Activated CD4-positive, alpha-beta T cell treated with anti-CD3 and anti-CD28 coated beads for 24 hours (primary cell): Measurements from ENCODE around the gene PRPSAP2.

Source experiments
- DNase-seq, 2 donors: peaks; one replicate each; pipeline ENCODE4 v3.0.0-alpha.2; 2020; ENCODE audit warnings: low read depth in 2 of 2

The PRPSAP2 gene

DNA sequence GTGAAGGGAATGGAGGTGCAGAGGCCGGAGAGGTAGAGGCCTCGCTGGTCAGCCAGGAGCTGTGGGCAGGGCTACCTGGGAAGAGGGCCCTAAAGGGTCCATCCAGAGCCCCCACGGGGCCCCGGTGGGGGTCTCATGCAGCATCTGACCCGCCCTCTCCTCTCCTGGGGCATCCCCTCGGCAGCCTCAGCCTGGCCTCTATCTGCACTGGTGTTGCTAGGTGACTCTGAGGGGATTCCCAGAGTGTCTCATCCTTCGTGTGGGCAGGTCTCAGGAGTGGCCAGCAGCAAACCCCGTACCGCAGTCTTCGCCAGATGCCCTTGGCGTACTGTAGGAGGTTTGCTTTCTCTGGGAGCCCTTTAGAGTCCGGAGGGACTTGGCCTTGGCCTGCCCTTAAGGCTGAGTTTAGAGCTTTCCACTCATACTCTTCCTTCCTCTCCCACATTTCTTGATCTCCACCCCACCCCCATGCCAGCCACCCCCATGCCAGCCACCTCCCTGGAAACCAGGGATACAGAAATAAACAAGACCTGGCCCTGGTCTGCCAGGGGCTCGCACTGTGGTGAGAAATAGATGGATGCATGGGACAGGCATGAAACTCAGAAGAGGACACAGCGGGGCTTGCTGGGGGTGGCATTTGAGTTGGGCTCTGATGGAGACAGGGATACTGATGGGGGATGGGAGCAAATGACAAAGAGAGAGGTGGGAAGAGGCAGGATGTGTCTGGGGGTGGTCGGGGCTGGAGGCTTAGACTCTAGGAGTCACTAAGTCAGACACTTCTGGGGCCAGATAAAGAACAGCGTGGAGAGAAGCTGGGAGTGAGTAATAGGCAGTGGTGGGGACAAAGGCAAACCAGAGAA is 103.9 kb downstream of the PRPSAP2 start:
- no peak for DNase-seq

DNA sequence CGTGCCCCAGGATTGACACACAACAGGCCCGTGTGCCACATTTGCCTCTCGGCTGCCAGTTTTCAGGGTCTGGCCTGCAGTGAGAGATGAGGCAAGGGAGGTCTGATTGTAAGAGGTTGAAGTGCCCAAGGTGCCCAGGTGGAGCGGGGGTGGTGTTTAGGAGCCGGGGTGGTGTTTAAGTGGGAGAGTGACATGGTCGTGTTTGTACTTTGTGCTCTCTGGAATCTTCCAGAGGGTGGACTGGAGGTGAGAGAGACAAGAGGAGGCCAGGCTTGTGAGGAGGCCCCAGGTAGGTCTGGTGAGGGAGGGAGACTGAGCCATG is 104.5 kb downstream of the PRPSAP2 start:
- DNase-seq: no peak

DNA sequence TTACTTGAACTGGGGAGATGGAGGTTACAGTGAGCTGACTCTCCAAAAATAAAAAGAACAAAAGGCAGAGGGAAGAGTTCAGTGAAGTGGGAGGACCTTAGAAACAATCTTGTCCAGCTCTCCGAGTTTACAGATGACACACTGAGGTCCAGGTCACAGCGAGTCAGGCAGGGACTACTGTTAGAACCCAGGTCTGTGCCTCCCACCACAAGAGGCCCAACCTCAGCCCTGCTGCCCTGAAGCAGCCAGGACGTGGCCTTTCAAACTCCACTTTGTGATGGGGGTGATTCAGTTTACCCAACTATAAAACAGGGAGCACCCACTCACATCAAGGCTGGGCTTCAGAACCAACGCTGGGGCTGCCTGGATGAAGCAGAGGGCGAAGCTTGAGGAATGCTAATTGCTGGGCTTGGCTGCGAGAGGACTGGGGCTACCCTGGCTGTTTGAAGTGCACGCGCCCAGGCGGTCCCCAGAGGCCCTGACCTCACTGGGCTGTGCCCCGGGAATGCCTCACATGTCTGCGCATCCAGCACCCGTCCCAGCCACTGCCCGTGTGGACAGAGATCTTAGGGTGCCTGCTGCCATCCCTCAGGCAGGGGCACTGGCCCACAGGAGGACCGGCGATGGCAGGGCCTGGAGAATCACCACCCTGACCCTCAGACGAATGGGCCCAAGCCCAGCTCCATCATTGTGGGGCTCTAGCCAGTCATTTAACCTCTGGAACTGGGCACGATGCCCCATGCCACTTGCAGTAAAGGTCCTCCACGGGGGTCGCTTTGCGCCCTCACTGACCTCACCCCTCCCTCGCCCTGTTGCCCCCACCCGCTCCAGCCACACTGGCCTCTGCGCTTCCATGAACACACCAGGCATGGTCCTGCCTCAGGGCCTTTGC is 105.4 kb downstream of the PRPSAP2 start:
- DNase-seq: no peak

DNA sequence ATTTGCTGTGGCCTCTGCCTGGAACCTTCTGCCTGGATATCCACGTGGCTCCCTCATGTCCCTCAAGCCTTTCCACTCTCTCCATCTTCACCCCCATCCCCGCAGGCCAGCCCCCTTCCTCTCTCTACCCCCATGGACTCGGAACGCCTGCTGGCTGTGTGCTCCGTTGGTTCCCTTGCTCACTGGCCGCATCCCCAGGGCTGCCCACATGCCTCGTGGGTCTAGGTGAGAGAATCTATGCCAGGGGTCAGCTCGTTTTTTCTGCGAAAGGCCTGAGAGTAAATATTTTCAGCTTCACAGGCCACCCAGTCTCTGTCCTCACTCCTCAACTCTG is 106.1 kb downstream of the PRPSAP2 start:
- no peak for DNase-seq

DNA sequence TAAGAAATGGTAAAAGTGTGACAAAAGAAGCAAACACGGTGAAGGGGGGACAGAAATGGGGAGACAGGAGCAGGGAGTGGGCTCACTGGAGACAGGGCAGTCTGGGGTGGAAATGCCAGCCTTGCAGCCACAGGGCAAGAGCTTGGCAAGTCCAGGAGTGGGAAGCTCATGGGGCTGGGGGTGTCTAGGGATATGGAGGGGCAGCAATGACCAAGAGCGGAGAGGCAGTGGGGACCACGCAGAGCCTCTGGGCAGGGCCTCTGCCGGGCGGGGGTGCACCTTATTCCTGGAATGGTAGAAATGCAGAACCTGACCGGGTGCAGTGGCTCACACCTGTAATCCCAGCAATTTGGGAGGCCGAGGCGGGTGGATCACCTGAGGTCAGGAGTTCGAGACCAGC is 106.6 kb downstream of the PRPSAP2 start:
- no peak for DNase-seq

DNA sequence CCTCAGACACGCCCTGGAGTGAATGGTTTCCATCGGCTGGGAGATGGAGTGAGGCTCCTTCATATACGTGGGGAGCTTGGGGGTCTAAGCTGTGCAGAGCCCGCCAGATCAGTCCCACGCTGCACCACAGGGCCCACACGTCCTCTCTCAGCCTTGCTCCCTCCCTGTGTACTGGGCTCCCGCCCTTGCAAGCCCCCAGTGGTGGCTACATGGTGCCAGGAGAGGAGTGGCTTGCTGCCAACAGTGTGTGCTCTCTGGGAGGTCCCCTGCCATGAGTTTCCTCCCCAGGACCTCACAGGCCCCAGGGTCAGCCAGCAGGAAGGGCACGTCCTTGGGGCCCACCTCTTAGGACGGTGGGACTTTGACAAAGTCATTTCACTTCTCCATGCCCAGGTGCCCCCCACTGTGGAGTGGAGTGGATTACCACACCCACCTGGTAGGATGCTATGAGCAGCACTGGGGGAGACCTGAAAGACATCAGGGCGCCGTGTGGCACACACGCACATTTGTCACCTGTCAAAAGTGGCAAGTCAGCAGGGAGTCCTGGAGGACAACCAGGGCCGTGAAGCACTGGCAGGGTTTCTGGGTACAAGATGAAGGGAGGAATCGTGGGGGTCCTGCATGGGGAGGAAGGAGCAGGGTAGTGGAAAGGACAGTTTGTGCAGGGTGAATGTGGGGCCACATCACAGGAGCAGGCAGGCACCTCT is 107.8 kb downstream of the PRPSAP2 start:
- DNase-seq: no peak

DNA sequence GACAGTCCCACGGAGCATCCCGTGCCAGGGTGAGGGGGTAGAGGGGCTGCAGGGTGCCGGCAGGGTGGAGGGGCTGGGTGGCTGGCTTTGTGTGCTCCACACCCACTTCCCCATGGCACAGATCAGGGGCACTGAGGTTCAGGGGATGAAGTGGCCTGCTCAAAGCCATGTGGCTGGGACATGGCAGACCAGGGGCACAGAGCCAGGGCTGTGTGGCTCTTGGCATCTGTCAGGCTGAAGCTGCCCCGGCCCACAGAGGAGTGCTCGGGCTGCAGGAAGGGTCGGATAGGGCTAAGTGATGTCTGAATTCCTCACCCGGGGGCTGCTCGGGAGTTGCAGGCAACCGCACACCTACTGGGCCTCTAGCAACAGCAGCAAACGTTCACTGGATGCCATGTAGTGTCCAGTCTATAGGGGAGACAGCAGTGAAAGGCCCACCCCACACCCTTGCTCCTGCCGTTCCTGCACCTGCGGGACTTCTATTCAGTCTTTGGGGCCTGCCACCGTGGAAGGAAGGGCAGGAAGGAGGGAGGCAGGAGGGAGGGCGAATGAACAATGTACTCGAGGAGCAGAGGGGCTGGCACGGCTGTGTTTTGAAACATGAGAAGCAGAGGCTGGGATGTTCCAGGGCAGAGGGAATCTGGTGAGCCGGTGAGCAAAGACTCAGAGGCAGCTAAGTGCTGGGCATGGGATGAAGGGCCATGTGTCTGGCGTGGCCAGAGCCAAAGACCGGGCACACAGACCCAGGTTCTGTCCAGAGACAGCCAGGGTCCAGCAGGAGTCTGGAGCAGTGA is 109.1 kb downstream of the PRPSAP2 start:
- DNase-seq: no peak

DNA sequence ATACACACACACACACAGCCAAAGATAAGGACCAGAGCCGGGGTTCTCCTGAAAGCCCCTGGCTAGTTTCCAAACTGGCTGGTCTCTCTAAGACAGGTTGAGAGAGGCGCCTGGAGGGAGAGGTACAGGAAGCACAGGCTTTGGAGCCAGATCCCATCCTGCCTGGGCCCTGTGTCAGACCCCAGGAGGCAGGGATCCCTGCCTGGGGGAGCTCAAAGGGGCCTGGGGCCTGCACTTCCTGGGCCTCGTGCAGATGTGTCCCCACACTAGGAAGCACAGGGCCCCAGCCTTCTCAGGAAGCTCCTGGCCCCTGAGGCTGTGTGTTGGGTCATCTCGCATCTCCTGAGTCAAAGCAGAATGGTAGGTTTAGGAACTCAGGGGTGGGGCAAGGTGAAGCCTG is 110.0 kb downstream of the PRPSAP2 start:
- DNase-seq: no peak

DNA sequence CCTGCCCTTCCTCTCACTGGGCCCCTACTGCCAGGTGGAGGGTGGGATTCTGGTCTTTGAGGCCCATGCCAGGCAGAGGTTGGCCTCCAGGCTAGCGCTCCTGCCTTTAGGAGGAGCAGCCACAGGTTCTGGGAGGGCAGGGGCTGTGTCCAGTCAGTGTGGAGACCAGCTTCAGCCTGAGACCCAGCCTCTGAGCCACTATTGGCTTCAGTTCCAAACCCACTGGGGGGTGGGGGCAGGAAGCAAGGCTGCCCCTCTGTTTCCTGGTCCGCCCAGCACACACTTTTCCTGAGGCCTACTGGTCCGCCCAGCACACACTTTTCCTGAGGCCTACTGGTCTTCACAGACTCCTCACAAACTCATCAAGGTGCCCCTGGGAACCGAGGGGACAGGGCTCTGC is 110.4 kb downstream of the PRPSAP2 start:
- DNase-seq: no peak

DNA sequence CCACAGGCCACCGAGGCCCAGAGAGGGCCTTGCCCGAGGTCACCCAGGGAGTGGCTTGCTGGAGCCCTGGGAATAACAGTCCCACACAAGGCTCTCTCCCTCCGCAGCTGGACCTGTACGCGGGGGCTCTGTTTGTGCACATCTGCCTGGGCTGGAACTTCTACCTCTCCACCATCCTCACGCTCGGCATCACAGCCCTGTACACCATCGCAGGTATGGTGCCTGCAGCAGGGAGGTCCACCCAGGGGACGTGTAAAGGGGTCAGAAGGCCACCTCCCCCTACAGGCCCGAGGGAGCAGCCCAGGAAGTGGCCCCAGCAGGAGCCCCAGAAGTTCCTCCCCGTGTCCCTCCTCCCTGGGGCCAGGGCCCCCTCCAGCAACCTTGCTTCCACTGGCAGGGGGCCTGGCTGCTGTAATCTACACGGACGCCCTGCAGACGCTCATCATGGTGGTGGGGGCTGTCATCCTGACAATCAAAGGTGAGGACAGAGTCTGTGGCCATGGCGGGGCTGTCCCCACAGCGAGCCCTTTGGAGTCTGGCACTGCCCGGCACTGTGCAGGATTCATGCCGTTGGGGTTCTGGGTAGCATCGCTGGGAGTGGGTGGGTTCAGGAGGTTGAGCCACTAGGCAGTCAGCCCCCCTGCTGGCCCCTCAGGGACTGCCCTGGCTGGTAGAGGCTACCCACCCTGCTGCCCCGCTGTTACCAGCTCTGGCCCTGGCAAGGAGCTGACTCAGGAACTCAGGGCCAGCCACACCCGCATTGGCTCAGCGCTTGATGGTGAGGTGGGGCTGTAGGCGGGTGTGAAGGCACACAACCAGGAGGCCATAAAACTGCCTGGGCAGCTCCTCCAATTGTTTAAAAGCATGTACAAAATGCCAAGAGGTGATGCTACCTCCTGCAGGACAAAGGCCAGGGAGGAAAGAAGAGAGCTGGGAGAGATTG is 111.3 kb downstream of the PRPSAP2 start:
- DNase-seq: no peak

DNA sequence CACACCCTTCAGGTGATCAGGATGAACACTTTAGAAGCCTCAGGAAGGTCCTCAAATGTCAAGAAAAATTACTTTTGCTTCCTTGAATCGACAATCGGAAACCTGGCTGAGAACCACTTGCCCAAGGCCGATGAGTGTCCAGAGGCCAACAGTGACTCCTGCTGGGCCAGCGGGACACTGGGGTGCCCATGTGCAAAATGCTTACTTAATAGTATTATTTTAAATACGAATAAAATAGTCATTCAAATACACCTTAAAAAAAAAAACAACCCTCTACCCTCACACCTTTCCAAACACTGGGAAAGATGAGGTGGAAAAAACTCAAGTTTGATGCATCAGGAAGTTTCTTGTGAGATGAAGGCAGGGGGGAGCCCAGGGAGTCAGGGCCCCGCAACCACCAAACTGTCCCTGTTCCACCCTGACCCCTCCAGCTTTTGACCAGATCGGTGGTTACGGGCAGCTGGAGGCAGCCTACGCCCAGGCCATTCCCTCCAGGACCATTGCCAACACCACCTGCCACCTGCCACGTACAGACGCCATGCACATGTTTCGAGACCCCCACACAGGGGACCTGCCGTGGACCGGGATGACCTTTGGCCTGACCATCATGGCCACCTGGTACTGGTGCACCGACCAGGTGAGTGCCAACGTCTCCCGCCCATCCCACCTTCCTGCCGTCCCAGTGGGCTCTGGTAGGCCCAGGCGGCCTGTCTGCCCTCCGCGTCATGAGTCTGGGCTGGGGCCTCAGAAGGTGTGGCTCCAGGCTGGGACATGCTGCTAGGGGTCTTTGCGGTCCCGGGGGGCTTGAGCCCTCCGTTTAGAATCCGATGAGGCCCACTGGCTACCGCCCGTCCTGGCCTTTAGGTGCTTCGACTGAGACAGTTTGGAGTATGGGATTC is 112.9 kb downstream of the PRPSAP2 start:
- DNase-seq: no peak

DNA sequence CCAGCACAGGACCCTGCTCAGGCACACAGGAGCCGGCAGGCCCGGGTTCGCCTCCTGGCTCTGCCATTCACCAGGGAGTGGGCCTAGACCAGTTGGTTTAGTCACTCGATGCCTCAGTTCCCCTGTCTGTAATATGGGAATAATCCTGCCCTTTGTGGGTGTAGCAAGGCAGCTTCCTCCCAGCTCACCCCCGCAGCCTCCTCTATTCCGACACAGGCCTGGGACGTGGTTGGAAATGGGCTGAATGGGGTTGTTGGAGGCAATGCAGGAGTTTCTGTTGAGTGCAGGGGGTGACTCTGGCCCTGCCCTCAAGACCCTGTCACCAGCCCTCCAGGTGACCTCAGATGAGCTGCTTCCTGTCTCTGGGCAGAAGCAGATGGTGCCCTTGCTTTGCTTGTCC is 113.9 kb downstream of the PRPSAP2 start:
- DNase-seq: no peak

DNA sequence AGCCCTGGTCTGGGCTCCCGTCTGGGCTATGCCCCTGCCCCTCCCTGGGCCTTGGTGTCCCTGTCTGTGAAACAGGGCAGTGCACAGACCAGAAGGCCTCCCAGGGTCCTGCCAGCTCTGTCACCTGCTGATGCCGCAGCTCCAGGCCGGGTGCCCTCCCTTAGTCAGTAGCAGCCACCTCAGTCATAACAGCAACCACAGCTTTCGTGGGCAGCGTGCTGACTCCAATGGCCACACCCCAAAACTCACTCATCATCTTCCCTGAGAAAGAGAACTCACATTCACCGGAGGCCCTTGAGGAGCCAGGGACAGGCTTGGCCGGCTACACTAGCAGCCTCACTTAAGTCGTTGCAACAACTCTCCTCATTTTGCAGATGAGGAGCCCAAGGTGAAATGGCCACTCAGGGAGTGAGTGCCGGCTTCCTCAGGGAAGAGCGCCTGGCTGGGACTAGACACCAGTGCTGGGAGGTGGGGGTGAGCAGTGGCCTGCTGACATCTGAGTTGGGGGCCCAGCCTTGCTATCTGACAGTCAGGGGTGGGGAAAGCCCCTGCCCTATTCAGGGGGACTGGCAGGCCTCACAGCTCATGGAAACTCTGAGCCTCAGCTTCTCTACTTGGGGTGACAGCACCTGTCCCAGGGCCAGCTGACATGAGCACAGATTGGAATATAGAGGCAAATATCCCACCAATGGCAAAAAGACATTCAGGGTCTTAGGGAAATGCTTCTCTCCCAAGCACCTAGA is 116.6 kb downstream of the PRPSAP2 start:
- DNase-seq: no peak

DNA sequence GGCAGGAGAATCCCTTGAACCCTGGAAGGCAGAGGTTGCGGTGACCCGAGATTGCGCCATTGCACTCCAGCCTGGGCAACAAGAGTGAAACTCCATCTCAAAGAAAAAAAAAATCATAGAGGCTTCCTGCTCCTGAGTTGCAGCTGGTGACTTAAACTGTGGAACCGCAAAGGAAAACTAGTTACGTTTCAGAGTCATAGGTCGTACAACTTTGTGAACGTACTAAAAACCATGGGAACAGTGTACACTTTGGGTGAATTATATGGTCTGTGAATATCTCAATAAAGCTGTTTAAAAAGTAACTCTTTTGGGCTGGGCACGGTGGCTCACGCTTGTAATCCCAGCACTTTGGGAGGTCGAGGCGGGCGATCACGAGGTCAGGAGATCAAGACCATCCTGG is 117.7 kb downstream of the PRPSAP2 start:
- DNase-seq: no peak

DNA sequence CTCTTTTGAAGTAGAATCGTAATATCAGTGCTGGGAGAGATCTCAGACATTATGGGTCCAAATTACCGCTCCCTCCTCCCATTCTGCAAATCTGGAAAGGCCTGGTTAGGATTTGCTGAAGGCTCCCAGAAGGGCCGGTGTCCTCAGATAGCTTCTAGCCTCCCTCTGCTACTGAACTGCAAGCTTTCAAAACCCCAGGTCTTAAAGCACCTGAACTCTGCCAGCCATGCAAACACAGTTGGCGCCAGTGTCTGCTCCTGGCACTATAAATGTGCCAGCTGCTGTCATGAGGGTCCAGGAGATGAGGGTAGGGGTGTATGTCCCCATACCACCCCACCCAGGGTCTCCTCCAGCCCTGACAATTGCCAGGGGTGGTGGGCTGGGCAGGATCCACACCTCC is 118.3 kb downstream of the PRPSAP2 start:
- no peak for DNase-seq

DNA sequence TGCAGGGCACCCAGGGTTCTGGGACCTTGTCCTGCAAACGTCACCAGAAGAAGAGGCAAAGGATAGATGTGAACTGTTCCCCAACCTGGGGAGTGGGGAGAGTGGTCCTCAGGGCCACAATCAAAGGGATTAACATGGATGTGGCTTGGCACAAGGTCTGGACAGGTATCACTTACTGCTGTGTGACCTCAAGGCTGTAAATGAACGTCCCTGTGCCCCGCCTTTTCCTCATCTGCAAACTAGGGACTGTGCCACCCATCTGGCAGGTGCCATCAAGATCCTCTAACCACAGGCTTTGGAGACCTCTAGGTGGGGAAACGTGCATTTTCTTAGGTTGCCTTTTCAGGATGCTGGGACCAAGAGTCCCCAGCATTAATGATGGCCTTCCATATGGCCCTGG is 119.1 kb downstream of the PRPSAP2 start:
- DNase-seq: no peak

DNA sequence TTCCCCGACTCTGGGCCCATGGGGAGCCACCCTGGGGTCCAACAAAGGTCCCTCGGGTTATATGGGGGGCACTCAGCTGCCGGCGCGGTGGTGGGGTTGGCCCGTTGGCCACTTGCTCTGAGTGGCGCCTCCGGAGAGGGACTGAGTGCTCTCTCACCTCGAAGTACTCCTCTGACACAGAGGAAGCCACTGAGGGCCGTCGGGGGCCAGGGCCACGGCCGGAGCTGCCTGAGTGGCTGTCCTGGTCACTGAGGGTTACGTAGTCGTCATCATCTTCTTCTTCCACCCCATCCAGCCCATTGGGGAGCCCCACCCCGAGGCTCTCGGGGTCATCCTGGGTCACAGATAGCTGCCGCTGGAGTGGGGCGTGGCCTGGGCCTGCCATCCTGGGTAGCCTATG is 119.7 kb downstream of the PRPSAP2 start:
- DNase-seq: no peak

DNA sequence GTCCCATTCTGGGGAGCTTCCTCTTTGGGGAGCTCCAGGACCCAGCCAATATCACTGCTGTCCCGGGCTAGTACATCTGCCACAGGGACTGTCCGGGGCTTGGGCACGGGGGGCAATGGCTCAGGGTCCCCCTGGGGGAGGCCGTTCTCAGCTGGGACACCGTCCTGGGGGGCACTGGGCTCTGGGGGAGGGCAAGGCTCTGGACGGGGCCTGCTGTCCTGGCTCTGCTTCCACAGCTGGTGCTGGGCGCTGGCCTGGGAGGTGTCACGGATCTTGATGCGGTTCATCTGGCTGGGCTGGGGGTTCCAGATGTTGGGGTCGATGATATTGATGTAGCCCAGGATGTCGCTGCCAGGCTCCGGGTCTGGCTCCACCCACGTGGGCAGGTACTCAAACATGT is 120.1 kb downstream of the PRPSAP2 start:
- DNase-seq: no peak

DNA sequence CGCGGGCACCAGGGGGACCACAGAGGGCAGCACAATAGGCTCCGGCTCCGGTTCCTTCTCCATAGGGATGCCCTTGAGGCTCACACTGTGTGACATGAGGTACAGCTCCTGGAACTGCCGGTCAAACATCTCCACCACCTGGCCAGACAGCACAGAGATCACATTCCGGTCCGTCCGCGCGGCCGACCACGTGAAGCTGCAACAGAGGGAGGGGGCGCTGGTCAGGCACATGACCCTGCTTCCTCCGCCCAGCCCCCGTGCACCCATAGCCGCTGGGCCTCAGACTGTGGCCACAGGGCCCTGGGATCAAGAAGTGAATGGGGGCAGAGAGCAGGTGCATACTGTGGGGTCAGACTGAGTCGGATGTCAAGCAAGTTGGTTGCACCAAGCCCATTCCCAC is 120.7 kb downstream of the PRPSAP2 start:
- DNase-seq: no peak
